GM19043 (cell line): Measurements from ENCODE around the gene STKLD1.

Experiments used
- ATAC-seq: cut with Tn5 transposase; IDR thresholded peaks from one replicate; pipeline ENCODE4 v1.9.1; 2021; ENCODE audit warnings: low read depth; ENCODE audit not compliant: unreplicated experiment

STKLD1 gene

DNA sequence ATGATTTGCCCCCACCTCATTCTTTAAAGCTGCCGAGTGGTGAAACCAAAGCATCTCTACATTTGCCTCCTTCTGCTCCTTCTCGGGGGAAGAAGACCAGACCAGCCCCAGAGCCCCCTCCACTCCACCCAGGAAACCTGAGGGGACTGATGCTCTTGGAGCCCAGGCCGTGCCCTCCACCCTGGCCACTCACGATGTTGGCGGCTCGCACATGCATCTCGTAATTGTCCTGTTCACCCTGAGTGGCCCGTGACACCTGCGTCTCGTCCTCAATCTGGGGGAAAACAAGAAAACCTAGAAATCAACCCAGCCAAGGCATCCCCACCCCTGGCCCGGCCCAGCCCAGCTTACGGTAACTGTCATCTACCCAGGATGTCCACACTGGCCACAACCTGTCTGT is 31.2 kb upstream of the STKLD1 start:
- ATAC-seq, result no peak

DNA sequence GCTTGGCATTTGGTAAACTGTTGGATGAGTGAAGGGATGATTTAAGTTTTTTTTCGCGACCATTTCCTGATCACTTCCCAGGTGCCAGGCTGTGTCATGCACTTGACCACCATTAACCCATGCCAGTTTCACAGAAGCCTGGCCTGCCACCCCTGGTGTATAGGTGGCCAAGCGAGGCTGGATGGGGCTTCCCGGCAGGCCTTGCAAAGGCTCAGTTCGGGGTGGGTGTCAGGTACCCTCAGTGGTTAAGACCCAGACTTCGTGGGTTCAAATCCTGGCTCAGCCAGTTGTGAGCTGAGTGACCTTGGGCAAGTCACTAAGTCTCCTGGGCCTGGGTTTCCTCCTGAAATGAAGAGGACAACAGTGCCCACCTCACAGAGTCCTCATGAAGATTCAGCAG is 30.6 kb upstream of the STKLD1 start:
- no peak for ATAC-seq

DNA sequence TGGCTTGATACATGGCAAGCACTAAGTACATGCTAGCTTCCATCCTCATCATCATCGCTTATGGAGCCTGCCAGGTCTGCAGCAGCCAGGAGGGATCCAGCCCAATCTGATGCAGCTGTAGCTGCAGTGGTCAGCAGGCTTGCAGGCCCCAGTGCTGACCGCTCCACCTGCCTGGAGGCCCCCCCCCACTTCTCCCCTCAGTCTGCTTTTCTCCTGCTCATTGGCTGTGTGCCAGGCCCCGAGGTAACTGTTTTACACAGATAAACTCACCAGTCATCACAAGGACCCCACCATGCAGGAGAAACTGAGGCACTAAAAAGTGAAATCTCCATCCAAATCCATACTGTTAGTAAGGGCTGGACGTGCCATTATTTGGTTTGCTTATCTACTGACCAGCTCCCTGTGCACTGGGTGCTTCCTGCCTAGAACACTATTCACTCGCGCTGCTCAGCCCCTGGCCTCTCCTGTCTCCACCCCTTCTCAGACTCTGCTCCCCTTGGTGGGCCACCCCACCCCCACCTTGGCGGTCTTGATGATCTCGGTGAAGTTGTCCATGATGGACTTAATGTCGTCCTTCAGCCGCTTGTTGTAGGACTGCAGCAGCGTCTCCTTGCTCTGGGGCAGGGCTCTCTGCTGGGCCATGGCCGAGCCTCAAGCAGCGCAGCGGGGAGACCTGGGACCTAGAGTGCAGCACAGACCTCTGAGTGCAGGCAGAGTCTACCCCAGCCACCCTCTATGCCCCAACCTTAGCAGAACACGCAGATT is 30.0 kb upstream of the STKLD1 start:
- no peak for ATAC-seq

DNA sequence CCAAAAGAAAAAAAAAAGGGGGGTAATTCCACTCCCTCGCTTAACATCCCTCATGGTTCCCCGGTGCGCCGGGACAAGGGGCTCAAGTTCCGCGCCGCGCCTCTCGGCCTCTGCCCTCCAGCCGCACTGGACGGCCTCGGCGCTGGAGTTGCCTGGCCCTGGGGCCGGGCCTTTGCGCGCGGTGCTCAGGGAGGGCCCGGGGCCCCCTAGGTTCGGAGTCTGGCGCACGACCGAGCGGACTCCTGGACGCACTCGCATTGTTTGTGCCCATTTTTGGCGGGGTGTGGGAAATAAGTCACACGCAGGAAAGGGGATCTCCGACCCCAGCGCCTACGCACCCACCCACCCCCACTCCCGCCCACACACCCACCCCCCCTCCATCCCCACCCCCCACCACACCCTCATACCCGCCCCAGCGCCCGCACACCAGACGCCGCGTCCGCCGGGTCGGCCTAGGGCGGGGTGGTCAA is 28.6 kb upstream of the STKLD1 start:
- ATAC-seq, result no peak

DNA sequence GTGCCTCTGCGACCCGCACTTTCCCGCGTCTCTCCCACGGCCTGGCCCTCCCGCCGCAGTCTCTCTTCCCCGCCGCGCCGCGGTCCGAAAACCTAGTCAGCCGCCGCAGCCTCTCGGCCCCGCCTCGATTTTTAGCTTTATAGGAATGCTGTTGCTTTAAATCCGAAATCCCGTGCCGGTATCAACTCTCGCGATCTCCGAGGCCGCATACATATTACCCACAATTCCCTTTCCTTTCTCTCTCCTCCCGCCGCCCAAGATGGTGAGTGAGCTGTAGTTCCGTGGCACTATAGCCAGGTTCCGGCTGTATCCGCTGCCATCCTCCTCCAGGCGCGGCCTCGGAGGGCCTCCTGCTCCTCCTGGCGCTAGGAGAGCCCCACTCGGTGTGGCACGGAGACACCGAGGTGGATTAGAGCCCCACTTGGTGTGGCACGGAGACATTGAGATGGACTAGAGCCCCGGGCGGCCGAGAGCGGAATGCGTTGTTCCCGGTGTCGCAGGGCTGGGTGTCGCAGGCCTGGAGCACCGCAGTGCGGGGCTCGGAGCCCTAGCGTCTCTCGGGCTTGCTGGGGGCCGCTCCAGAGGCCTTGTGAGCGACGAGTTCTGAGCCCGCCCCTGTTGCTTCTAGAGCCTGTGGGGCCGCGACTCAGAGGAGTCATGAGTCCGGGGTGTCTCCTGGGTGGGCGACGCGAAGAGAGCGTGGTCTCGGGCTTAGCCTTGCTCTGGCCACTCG is 28.0 kb upstream of the STKLD1 start, which contains the start of the genes MED22 and RPL7A:
TSS of gene MED22 (minus strand) at position 147 of the 733 bp plus-strand sequence. CDS start 1,469 bp downstream, outside the sequence.
TSS of gene RPL7A (plus strand) at position 234 of the 733 bp plus-strand sequence. CDS start at position 260, 26 bp downstream.
- ATAC-seq, result peak; percentile 52

DNA sequence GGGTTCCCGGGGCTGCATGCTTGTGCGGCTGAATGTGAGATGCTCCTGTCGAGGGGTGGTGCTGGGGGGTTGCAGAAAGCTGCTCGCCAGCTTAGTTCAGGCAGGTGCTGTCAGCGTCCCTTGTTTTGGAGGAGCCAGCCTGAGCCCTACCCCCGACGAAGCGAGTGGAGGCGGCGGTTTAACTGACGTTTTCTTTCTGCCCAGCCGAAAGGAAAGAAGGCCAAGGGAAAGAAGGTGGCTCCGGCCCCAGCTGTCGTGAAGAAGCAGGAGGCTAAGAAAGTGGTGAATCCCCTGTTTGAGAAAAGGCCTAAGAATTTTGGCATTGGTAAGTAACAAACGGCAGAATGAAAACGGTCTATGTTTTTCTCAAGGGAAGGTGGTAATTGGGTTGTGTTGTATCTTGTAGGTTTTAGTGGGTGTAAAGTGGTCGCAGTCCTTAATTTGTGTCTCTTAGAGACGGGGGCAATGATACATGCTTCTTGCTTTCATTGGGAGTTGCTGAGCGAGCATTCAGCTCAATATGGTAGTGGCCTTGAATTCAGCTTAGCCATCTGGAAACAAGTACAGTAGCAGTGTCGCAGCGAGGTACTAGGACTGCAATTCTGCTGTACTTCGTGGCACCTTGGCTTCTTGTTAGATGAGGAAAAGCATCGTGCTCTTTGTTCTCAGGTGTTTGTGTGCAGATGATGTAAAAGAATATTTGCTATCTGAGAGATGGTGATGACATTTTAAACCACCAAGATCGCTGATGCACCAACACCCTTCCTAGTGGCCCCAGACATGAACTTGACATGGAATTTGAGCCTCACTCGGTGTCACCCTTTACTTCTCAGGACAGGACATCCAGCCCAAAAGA is 27.2 kb upstream of the STKLD1 start:
- no peak for ATAC-seq

DNA sequence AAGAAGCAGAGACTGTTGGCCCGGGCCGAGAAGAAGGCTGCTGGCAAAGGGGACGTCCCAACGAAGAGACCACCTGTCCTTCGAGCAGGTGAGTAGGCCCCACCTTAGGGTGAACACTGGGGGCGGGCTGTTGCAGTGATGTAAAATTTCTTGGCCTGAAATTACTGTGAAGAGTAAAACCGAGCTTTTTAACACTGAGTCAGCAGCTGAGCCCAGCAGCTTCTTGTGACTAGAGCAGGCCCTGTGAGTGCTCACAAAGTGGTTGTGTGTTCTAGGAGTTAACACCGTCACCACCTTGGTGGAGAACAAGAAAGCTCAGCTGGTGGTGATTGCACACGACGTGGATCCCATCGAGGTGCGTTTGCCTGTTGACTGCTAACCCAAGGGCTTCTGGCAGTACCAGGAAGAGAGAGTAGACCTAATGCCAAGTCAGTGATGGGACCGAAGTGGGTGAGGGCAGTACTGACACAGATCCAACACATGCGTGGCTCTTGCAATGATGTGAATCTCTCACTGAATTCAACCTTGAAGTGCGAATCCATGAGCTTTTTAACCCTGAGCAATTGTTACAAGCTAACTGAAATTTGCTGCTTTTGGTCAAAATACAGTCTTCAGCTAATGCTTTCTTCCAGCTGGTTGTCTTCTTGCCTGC is 26.1 kb upstream of the STKLD1 start:
- no peak for ATAC-seq

DNA sequence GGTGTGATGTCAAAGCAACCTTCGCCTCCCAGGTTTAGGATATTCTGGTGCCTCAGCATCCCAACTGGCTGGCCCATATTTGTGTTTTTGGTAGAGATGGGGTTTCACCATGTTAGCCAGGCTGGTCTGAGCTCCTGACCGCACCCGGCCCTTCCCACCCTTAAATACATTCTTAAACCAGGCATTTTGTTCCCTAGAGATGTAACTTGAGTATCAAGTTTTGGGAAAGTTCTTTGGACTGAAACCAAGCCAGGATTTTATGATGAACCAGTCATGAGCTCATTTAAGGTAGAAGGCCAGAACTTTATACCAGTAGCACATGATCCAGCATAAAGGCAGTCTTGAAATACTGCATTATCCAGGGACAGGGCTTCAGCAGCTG is 24.6 kb upstream of the STKLD1 start:
- no peak for ATAC-seq

DNA sequence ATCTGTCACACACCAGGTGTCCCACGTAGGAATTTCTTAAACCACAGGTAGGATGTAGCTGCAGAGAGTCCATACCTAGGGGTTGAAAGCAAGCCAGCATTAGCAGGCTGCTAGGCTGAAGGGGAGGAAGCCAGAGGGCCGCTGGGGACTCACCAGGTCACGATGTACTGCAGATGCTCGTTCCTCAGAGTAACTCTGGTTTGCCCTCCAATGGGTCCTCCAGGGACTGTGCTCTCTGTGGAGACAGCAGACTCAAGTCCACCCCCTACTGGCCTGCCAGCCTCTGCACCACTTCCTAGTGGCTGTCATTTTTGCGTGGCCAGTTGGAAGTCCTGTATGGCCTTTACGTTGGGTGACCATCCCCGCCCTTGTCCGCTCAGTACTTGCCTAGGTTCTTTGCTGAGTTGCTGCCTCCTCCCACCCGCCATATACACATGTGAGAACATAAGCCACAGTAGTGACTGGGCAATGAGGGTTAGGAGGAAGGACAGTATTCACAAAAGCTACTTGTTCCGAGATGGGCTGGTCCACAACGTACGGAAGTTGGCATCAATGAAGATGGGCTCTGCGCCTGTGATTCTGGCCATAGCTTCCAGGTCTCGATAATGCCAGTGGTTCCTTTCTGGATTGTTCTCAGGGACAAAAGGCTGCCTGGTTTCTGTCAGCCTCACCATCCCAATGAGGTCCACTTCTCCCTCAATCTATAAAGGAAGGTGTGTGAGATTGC is 24.1 kb upstream of the STKLD1 start:
- ATAC-seq, result no peak

DNA sequence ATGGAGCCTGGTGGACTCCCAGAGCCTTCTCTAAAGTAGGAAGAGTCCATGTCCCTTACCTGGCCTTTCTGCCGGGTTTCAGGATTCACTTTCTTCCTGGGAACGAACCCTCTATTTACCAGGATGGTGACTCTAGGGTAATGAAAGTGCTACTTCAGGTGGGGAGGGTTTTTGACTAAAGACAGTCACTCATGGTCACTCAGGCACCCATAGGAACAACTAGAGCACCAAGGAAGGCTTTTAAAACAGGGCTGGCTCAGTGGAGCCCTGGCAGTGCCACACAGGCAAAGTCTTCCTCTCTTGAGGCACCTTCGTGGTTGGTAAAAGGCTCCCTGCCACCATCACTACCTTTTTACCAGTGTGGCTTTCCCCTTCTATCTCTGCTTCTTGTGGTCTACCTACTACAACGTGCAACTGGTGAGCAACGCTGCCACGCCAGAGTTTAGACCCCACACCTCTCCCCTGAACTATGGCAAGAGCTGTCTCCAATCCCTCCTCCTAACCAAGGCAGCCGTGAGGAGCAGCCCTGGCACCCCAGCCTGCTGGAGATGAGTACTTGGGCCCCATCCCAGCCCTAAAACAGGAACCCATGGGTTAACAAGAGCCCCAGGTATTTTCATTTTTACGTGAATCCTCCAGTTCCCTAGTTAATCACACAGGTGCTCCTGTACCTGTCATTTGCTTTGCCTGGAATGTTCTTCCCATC is 23.4 kb upstream of the STKLD1 start:
- no peak for ATAC-seq

DNA sequence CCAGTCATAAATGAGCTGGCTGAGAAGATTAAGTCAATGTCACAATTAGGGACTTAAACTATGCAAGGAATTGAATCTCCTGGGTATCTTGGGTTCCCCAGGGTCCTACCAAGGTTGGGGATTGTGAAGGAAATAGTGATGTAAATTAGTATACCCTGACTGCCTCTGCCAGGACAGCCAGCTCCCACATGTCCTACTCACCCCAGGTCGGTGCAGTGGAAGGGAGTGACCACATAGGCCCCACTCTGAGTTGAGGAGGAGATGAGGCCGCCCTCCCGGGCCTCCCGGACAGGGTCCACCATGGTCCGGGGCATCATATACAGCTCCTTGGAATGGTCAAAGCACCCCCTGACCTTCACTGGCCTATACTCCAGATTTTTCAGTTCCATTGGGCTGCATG is 22.6 kb upstream of the STKLD1 start:
- ATAC-seq, result no peak

DNA sequence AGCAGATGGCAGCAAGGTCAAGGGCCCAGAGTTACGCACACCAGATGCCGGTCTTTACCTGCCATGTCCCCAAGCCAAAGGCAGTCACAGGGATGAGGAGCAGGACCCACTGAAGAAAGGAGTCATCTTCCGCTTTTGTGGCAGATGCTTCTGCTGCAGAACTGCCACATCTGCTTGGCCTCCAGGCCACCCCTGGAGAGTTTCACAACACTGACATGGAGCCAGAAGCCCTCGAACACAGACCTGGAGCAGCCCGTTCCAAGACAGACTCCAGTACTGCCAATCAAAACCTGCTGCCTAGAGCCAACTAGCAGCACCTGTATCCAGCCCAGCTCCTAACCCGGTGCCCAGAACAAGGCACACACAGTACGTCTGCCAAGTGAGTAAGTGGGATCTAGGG is 21.4 kb upstream of the STKLD1 start:
- no peak for ATAC-seq

DNA sequence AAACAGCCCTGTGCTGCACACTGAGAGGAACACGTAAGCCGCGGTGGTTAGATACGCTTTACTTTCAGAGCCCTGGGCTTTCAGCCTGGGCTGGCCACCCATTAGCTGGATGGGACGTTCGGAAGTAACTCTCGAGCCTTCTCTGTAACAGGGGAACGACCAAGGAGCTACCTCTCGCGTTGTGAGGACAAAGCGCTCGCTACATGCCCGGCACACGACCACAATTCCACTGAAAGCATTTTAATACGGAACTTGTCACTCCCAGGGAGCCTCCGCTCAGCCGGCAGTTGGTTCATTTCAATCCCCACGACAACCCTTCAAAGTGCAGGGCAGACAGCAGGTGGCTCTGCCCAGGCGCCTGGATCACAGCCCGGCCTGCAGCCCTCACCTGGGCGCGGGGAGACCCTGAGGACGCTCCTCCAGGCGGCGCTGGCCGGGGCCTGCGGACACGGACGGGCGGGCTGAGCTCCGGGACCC is 20.2 kb upstream of the STKLD1 start:
- ATAC-seq, result no peak

DNA sequence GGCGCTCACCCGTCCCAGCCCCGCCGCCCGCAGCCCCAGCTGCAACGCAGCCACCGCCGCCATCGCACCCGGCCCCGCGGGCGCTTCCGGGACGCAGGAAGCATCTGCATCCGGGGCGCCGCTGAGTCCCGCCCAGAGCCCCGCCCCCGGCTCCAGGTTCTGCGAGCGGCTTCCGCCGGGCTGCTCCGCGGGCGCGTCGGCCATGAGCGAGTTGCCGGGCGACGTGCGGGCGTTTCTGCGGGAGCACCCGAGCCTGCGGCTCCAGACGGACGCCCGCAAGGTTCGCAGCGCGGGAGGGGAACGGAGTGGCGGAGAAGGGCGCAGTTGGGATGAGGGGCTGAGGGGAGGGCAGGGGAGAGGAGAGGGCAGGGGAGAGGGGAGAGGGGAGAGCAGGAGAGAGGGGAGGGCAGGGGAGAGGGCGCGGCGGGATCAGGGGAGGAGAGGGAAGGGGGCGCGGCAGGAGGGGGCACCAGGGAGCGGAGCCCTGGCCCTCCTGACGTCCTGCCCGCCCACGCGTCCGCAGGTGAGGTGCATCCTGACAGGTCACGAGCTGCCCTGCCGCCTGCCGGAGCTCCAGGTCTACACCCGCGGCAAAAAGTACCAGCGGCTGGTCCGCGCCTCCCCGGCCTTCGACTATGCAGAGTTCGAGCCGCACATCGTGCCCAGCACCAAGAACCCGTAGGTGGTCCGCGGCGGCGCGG is 19.6 kb upstream of the STKLD1 start, which contains the start of the genes SURF1 and SURF2:
TSS of gene SURF1 (minus strand) at position 97 of the 701 bp plus-strand sequence. CDS start at position 63, 34 bp downstream.
TSS of gene SURF2 (plus strand) at position 160 of the 701 bp plus-strand sequence. CDS start at position 203, 43 bp downstream.
- ATAC-seq, result no peak

DNA sequence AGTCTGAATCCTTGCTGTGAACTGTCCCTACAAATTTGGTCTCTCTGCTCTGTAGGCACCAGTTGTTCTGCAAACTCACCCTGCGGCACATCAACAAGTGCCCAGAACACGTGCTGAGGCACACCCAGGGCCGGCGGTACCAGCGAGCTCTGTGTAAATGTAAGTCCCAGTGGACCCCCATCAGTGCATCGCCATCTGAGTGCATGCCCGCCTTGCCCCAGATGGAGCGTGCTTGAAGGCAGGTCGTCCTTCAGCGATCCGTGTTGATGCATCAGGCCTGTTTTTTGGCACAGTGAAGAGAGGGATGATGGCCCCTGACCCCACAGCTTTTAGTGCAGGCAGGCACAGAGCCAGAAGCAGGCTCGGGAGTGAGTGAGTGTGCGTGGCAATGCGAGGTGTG is 18.5 kb upstream of the STKLD1 start:
- no peak for ATAC-seq

DNA sequence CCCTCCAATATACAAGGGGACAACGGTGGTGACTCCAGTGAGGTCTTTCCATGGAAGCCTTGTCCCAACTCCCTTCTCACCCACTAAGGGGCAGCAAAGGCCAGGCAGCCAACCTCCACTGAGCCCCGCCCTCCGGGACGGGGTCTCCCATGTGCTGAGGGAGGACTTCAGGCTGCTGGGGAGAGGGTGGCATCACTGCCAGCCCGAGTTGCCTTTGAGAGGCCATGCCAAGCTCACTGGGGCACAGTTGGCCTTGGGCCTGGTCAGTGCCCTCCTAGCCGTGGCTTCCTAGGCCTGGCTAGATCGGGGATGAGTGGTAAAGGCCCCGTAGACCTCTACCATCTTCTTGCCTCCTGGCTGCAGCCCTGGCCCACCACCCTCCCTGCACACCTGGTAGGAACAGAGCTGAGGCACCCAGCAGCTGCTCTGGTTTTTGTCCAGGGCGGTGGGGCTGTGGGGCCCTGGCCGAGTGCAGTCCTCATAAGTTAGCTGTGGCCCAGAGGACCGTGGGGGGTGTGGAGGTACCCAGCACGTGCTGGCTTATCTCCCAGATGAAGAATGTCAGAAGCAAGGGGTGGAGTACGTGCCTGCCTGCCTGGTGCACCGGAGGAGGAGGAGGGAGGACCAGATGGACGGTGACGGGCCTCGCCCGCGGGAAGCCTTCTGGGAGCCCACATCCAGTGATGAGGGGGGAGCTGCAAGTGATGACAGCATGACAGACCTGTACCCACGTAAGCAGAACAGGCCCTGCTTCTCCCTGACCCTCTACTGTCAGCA is 16.6 kb upstream of the STKLD1 start:
- no peak for ATAC-seq
